Activated T-cell treated with anti-CD3 and anti-CD28 coated beads, Interleukin-2, amount 50 U/mL, for 72 hours (primary cell): ENCODE measurements around the gene GCNT2. TPM values are rescaled to one million over a fixed set of nuclear protein-coding genes. Genes with fewer than 3 reads are reported as not detected.
A peak's percentile ranks its signal among the peaks of the same experiment; 100 is the strongest.
"Not testable (repeated sequence)": the region's sequence is repeated elsewhere in the genome, so short reads cannot be mapped to it uniquely, and the experiment has no call there.

ENCODE experiments used
- ATAC-seq, 2 donors: fragments of 150-1000 bp; cut with Tn5 transposase; replicated peaks in 1 of 2; 2 replicates each; pipeline ENCODE4 v1.10.0; 2021; ENCODE audit warnings: moderate library complexity in 2 of 2, mild to moderate bottlenecking in 1 of 2
- DNase-seq, 2 donors: peaks; one replicate each; pipeline ENCODE4 v3.0.0; 2021 to 2022; ENCODE audit warnings: mixed read lengths in 1 of 2
- H3K27ac Mint-ChIP-seq: one replicate; pipeline ENCODE4 v1.8.0; 2022; ENCODE audit warnings: mild to moderate bottlenecking, moderate library complexity, mixed read lengths
- H3K27me3 Mint-ChIP-seq: one replicate; pipeline ENCODE4 v1.8.0; 2022; ENCODE audit warnings: low read depth, mixed read lengths
- H3K36me3 Mint-ChIP-seq, 2 donors: one replicate each; pipeline ENCODE4 v1.8.0; 2022; ENCODE audit warnings: mixed read lengths in 2 of 2, mild to moderate bottlenecking in 1 of 2; ENCODE audit not compliant: insufficient read depth in 2 of 2
- H3K4me1 Mint-ChIP-seq: one replicate; pipeline ENCODE4 v1.8.0; 2022; ENCODE audit warnings: low read depth, mixed read lengths
- H3K4me3 Mint-ChIP-seq, 2 donors: one replicate each; pipeline ENCODE4 v1.8.0; 2022; ENCODE audit warnings: mild to moderate bottlenecking in 2 of 2, mixed read lengths in 2 of 2, moderate library complexity in 2 of 2
- H3K9me3 Mint-ChIP-seq, 2 donors: one replicate each; pipeline ENCODE4 v1.8.0; 2022; ENCODE audit warnings: mixed read lengths in 2 of 2
- total RNA-seq, 2 donors: library from RNA; stranded (reverse); gene quantifications; one replicate each; pipeline ENCODE4 v1.2.3, GENCODE V29; 2022

Gene GCNT2
- total RNA-seq, 2 donors from 2014 or later = 1.8 to 3.1 TPM

DNA sequence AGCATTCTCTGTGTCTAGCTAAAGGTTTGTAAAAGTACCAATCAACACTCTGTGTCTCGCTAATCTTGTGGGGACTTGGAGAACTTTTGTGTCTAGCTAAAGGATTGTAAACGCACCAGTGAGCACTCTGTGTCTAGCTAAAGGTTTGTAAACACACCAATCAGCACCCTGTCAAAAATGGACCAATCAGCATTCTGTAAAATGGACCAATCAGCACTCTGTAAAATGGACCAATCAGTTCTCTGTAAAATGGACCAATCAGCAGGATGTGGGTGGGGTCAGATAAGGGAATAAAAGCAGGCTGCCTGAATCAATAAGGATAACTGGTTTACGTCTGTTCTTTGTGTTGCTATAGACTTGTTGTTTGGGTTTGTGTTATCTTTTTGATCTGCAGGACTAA, 29.2 kb upstream of the GCNT2 start:
- not testable (repeated sequence) for ATAC-seq, H3K4me3 Mint-ChIP-seq, H3K36me3 Mint-ChIP-seq, DNase-seq, H3K27ac Mint-ChIP-seq, H3K9me3 Mint-ChIP-seq, H3K4me1 Mint-ChIP-seq
- peaks cover 48% of the 10 kb centered on the region for H3K27me3 Mint-ChIP-seq

DNA sequence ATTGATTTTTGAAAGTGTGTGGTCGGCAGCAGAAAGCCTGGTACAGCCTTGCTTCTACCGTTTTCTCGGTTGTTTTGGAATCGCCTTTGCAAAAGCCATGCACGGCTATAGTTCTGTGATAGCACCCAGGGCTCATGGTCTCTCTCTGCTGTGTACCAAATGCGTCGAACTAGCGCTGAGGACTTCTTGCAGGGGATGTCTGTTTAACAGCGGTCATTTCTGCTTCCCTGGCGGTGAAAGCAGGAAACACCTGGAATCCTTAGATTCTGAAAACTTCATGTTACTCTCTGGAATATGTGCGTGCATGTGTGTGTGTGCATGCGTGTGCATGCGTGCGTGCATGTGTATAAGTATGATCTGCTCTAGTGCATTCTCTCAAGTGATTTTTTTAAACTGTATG, 26.1 kb upstream of the GCNT2 start:
- DNase-seq (no peak), ATAC-seq (no peak)
- Mint-ChIP-seq H3K27me3 (peaks cover 32% of the 10 kb centered on the region), H3K27ac (no peak overlapping the region), H3K36me3 (no peaks in the 10 kb centered on the region), H3K9me3 (no peaks in the 10 kb centered on the region), H3K4me3 (no peak overlapping the region), H3K4me1 (no peaks in the 10 kb centered on the region)

DNA sequence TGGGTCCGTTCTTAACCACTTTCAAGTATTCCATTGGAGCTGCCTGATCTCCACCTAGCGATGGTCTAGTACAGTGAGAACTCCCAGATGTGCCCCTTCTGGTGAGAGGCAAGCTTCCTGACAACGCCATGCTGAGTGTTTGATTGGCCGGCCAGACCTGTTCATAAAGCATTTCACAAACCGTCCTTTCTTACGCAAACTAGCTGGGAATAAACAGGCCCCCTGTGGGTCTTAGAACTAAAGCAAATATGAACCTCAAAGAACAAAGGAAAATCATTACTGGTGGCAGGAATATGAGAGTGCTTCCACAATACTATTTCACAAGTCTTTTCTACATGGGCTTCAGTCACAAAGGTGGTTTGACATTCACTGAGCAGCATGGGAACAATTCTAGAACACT, 15.6 kb upstream of the GCNT2 start:
- Mint-ChIP-seq H3K27me3 (peaks cover 12% of the 10 kb centered on the region), H3K4me1 (no peaks in the 10 kb centered on the region), H3K9me3 (no peaks in the 10 kb centered on the region), H3K27ac (no peak overlapping the region), H3K36me3 (no peaks in the 10 kb centered on the region), H3K4me3 (no peak overlapping the region)
- no peak for ATAC-seq
- no peak for DNase-seq

DNA sequence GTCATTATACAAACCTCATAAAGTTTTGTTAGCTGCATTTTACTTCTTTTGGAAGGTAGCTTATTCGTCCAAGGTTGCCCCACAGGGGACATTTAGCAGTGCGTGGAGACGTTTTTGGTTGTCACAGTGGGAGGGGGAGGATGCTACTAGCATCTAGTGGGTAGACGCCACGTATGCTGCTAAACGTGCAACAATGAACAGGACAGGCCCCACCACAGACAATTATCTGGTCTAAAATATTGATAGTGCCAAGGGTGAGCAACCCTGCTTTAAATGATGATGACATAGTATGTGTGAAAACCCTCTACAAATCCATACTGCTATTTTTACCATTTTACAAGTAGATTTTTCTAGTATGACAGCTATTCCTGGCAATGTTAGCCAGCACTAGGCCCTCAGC, 13.9 kb upstream of the GCNT2 start:
- ATAC-seq (no peak), DNase-seq (no peak)
- Mint-ChIP-seq H3K27ac (no peak overlapping the region), H3K4me3 (no peak overlapping the region), H3K27me3 (no peaks in the 10 kb centered on the region), H3K9me3 (no peaks in the 10 kb centered on the region), H3K4me1 (peaks cover 4% of the 10 kb centered on the region), H3K36me3 (no peaks in the 10 kb centered on the region)

DNA sequence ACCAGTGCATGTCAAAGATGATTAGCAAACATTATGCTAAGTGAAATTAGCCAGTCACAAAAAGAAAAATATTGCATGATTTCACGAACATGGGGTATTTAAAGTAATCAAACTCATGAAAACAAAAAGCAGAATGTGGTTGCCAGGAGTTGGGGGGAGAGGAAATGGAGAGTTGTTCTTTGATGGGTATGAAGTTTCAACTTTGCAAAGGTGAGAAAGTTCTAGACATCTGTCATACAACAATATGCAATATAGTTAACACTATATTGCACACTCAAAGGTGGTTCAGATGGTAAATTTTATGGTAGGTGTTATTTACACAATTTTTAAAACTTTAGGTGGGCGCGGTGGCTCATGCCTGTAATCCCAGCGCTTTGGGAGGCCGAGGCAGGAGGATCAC, 13.4 kb upstream of the GCNT2 start:
- Mint-ChIP-seq H3K27ac (no peak overlapping the region), H3K4me3 (no peak overlapping the region), H3K4me1 (peaks cover 4% of the 10 kb centered on the region), H3K9me3 (no peaks in the 10 kb centered on the region), H3K36me3 (no peaks in the 10 kb centered on the region), H3K27me3 (no peaks in the 10 kb centered on the region)
- DNase-seq = no peak
- no peak for ATAC-seq

DNA sequence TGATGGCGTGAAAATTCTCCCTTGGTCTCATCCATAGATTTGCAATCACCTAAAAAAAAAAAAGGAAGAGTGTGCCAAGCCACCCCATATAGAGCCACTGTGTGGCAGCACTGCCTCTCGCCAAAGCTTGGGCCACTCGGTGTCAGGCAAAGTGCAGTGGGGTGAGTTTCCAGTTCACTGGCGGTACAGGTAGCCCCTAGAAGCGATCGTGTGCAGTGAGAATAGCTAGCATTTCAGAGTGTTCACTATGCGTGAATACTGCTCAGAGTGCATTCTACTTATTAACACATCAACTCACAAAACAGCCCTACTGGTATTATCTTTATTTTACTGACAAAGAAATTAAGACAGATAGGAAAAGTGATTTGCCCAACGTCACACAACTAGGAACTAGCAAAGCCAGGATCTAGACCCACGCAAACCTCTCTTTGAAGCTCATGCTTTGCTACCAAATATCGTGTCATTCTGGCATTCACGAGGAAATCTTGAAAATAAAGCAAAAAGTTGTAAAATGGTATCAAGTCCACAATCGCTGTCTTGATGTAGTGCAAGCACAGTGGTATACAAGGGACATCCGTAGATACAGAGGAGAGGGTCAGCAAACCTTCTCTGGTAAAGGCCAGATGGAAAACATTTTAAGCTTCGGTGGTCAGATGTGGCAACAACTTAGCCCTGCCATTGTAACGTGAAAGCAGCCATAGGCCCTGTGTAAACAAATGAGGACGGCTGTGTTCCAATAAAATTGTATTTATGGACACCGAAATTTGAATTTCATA, 10.4 kb upstream of the GCNT2 start:
- DNase-seq = peak; percentile 57 to 61
- peak overlapping the region in 1 of 2 donors; percentile 28 for H3K4me3 Mint-ChIP-seq
- no peaks in the 10 kb centered on the region for H3K36me3 Mint-ChIP-seq
- no peak overlapping the region for H3K27ac Mint-ChIP-seq
- ATAC-seq = peak; percentile 90 to 94
- H3K27me3 Mint-ChIP-seq = no peaks in the 10 kb centered on the region
- peaks cover 4% of the 10 kb centered on the region for H3K4me1 Mint-ChIP-seq
- H3K9me3 Mint-ChIP-seq = no peaks in the 10 kb centered on the region

DNA sequence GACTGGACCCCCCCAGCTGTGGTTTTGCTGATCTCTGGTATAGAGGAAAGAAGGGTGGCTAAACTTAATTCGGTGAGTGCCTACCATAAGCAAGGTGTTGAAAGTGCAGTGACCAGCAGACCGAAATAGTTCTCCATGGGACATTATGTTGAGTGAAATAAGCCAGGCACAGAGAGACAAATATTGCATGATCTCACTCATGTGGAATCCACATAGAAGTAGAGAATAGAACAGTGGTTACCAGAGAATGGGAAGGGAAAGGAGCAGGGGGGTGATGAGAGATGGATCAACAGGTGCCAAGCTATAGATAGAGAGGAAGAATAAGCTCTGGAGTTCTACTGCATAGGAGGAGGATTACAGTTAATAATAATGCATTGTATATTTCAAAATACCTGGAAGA, 9.7 kb upstream of the GCNT2 start:
- DNase-seq (no peak), ATAC-seq (no peak)
- Mint-ChIP-seq H3K4me3 (no peak overlapping the region), H3K9me3 (no peaks in the 10 kb centered on the region), H3K27me3 (no peaks in the 10 kb centered on the region), H3K27ac (no peak overlapping the region), H3K4me1 (peaks cover 4% of the 10 kb centered on the region), H3K36me3 (no peaks in the 10 kb centered on the region)

DNA sequence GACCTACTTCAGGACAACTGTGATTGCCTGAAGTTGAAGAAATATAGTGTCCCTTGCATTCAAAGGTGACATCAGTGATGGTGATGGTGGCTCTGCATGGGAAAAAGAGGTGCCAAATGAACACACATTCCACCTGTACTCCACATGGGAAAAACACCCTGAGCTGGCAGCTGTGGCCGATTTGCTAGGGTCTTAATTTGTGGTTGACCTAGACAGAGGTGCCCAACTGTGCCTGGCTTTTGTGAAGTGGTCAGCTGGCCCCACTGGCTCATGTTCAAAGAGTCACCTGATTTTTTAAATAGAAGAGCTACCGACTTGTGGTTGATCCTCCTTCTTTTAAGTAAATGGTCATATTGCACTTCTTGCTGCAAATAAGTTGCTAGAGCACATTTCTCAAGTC, 7.6 kb upstream of the GCNT2 start:
- no peaks in the 10 kb centered on the region for H3K27me3 Mint-ChIP-seq
- no peak overlapping the region for H3K27ac Mint-ChIP-seq
- no peaks in the 10 kb centered on the region for H3K36me3 Mint-ChIP-seq
- no peaks in the 10 kb centered on the region for H3K9me3 Mint-ChIP-seq
- DNase-seq (no peak), ATAC-seq (no peak)
- no peak overlapping the region for H3K4me3 Mint-ChIP-seq
- H3K4me1 Mint-ChIP-seq = peaks cover 4% of the 10 kb centered on the region

DNA sequence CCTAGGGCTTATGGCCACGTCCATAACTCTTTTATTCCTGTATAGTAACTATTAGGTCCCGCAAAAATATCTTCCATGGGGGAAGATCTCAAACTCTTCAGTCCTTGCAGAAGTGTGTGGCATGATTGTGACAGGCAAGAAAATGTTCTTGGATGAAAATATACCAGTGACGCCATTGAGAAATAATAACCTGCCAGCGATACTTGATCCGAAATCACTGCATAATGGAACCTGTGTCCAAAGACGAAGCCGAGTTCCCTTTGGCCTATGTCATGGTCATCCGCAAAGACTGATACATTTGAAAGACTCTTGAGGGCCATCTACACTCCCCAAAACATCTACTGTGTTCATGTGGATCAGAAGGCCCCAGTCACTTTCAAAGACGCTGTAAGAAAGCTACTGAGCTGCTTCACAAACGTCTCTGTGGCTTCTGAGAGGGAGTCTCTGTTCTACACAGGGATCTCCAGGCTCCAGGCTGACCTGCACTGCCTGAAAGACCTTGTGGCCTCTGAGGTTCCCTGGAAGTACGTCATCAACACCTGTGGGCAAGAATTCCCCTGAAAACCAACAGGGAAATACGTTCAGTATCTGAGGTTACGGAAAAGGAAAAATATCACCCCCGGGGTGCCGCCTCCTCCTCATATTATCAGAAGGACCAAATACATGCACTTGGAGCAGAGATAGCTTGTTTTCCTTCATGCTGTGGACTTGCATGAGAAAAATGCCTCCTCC, 6.9 kb upstream of the GCNT2 start:
- no peaks in the 10 kb centered on the region for H3K36me3 Mint-ChIP-seq
- no peaks in the 10 kb centered on the region for H3K27me3 Mint-ChIP-seq
- ATAC-seq (peak in 1 of 2 donors; percentile 21), DNase-seq (no peak)
- H3K9me3 Mint-ChIP-seq = no peaks in the 10 kb centered on the region
- no peak overlapping the region for H3K27ac Mint-ChIP-seq
- no peak overlapping the region for H3K4me3 Mint-ChIP-seq
- peaks cover 4% of the 10 kb centered on the region for H3K4me1 Mint-ChIP-seq

DNA sequence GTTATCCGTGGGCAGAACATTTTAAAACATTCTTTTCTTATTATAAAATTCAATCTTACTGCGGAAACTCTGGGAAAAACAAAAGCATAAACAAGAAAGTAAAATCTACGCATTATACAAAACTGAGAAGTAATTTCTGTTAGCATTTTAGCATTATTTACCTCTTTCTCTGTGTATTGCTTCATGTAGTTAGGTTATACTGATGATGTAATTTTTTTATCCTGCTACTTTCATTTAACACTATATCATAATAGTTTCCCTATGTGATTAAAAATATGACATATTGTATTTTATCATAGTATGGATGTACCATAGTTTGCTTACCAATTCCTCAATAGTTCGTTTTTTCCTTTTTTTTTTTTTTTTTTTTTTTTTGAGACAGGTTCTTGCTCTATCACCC, 4.2 kb upstream of the GCNT2 start:
- H3K36me3 Mint-ChIP-seq = no peaks in the 10 kb centered on the region
- H3K9me3 Mint-ChIP-seq = no peaks in the 10 kb centered on the region
- H3K27ac Mint-ChIP-seq = no peak overlapping the region
- H3K4me1 Mint-ChIP-seq = no peaks in the 10 kb centered on the region
- H3K4me3 Mint-ChIP-seq = no peak overlapping the region
- DNase-seq (no peak), ATAC-seq (no peak)
- no peaks in the 10 kb centered on the region for H3K27me3 Mint-ChIP-seq

DNA sequence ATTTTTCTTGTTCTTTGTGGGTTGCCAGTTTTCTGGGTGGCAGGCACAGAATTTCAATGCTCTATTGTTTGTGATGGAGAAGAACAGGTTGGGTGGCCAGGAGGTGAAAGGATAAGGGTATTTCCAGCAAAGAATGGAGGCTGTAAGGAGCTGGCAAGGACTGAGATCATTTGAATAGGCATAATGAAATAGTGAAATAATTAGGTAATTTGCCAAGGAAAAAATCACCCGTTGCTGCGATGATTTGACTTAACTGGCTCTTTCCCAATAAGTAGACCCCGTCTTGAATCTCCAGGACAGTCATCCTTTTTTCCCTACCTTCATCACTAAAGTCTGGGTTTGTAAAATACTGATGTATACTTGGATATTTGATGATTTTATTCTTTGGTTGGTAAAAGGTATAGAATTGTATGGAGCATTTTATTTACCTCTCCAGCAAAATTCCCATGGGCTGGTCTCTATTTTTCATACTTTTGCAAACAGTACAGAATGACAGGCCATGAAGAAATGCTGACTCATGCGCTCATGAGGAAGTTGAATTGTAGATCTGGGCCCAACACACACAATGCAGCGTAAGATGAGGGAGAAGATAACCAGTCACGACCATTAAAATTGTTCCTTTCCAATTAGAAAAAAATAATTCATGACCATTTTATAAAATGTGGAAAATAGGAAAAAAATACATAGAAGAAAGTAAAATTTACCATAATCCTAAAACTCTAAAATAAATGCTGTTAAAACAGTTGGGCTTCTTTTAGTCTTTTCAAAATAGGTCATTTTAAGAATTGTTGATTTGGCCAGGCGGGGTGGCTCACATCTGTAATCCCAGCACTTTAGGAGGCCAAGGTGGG, 2.4 kb upstream of the GCNT2 start:
- no peak overlapping the region for H3K27ac Mint-ChIP-seq
- no peaks in the 10 kb centered on the region for H3K27me3 Mint-ChIP-seq
- H3K4me1 Mint-ChIP-seq = no peaks in the 10 kb centered on the region
- no peak overlapping the region for H3K4me3 Mint-ChIP-seq
- H3K36me3 Mint-ChIP-seq = no peaks in the 10 kb centered on the region
- ATAC-seq = no peak
- H3K9me3 Mint-ChIP-seq = no peaks in the 10 kb centered on the region
- DNase-seq = no peak

DNA sequence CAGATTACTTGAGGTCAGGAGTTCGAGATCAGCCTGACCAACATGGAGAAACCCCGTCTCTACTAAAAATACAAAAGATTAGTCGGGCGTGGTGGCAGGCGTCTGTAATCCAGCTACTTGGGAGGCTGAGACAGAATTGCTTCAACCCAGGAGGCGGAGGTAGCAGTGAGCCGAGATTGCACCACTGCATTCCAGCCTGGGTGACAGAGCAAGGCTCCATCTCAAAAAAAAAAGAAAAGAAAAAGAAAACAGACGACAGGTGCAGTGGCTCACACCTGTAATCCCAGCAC, 1.8 kb upstream of the GCNT2 start:
- not testable (repeated sequence) for H3K27ac Mint-ChIP-seq, H3K27me3 Mint-ChIP-seq, ATAC-seq, H3K9me3 Mint-ChIP-seq, H3K36me3 Mint-ChIP-seq, H3K4me1 Mint-ChIP-seq, DNase-seq, H3K4me3 Mint-ChIP-seq

DNA sequence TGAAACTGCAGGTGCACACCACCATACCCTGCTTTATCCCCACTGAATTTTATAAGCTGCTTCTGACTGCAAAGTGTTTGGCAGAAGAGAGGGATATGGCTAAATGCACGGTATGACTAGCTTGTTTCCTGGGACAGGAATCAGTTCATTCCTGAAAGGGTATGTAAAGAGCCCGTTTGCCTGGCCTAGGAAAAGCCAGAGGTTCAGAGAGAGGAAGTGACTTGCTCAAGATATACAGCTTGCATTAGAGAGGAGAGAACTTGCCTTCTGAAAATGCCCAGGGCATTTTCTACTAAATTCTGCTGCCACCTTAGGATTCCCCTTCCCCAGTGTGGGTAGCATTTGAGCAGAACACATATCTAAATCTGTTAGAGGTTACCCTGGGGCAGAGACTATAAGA, 683 bp upstream of the GCNT2 start:
- H3K9me3 Mint-ChIP-seq = no peaks in the 10 kb centered on the region
- no peak for DNase-seq
- H3K4me1 Mint-ChIP-seq = peaks cover 6% of the 10 kb centered on the region
- H3K36me3 Mint-ChIP-seq = no peaks in the 10 kb centered on the region
- no peak for ATAC-seq
- no peak overlapping the region for H3K4me3 Mint-ChIP-seq
- peaks cover 7% of the 10 kb centered on the region for H3K27me3 Mint-ChIP-seq
- no peak overlapping the region for H3K27ac Mint-ChIP-seq
